ENCODE measurements around the gene EYA3. TPM values are rescaled to one million over a fixed set of nuclear protein-coding genes. Genes with fewer than 3 reads are reported as not detected.

EYA3 gene
- total RNA-seq, 3 donors from 2014 or later (not counting 1 experiment from before 2014, with no cell fraction given): 17.7 to 25.2 (median 19.1) TPM

DNA sequence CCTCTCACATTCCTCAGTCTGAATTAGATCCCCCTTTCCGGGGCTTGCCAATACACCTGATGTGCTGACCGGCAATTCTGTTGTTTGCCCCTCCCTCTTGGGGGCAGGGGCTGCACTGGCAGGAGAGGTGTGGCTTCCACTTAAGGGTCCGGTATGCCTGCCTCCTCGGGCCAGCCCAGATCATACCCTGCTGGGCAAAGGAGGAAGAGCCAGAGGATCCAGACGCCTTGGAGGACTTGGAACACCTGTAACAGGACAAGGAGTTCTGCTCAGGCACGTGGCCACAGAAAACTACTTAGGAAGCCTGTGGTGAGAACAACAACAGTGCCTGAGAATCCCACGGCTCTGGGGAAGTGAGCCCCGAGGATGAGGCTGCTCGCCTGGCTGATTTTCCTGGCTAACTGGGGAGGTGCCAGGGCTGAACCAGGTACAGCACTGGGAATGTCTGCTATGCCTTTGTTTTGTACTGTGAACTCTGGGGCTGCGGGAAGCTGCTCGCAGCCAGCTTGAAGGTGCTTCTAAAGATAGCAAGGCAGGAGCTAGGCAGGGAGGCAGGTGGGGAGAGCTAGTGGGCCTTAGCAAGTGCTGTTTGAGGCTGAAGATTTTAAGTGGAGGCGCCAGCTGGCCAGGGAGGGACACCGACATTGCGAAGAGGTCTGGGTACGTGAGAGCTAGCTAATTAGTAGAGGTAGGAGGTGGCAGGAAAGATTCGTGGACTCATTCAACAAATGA lies 153.4 kb downstream of the EYA3 start, which contains the start of gene SMPDL3B:
Gene SMPDL3B, plus strand, starts transcription at position 183 of the 732 bp plus-strand sequence. Its CDS starts 184 bp downstream, at position 367.
- H3K4me1 Mint-ChIP-seq: peaks cover 2 to 13% of the 10 kb centered on the region in 2 donors
- no peaks in the 10 kb centered on the region for H3K9me3 Mint-ChIP-seq
- peak within 1 kb of the TSS; percentile 47 for H3K4me3 Mint-ChIP-seq
- Histone ChIP-seq H3K27ac (ENCODE audit: low read length) (no peak within 1 kb of the TSS), H3K4me1 (ENCODE audit: control insufficient read depth, insufficient read depth, low read length) (peaks cover 13% of the 10 kb centered on the region), H3K27me3 (ENCODE audit: control insufficient read depth, insufficient read depth, low read length) (no peaks in the 10 kb centered on the region), H3K36me3 (ENCODE audit: control insufficient read depth, insufficient read depth, low read length) (no peaks in the 10 kb centered on the region), H3K4me3 (ENCODE audit: low read length) (no peak within 1 kb of the TSS), H3K9me3 (ENCODE audit: control insufficient read depth, insufficient read depth, low read length) (no peaks in the 10 kb centered on the region)
- intact Hi-C loops (cut with micrococcal nuclease): no loop called here
- no peaks in the 10 kb centered on the region for H3K36me3 Mint-ChIP-seq
- WGBS (ENCODE audit: insufficient coverage): 5% methylated on average over 16 of the region's 16 CpGs
- peak in 1 of 2 donors; percentile 25 for DNase-seq
- TF ChIP-seq, protein P1, sequence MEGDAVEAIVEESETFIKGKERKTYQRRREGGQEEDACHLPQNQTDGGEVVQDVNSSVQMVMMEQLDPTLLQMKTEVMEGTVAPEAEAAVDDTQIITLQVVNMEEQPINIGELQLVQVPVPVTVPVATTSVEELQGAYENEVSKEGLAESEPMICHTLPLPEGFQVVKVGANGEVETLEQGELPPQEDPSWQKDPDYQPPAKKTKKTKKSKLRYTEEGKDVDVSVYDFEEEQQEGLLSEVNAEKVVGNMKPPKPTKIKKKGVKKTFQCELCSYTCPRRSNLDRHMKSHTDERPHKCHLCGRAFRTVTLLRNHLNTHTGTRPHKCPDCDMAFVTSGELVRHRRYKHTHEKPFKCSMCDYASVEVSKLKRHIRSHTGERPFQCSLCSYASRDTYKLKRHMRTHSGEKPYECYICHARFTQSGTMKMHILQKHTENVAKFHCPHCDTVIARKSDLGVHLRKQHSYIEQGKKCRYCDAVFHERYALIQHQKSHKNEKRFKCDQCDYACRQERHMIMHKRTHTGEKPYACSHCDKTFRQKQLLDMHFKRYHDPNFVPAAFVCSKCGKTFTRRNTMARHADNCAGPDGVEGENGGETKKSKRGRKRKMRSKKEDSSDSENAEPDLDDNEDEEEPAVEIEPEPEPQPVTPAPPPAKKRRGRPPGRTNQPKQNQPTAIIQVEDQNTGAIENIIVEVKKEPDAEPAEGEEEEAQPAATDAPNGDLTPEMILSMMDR (IDR thresholded peaks at IDR 0.05): no peak
- H3K27me3 Mint-ChIP-seq (ENCODE audit: low read depth in 2 of 2): peaks cover 11 to 19% of the 10 kb centered on the region in 2 donors
- peak in 1 of 3 donors; percentile 37 for ATAC-seq
- peak within 1 kb of the TSS in 1 of 2 donors; percentile 9 for H3K27ac Mint-ChIP-seq

DNA sequence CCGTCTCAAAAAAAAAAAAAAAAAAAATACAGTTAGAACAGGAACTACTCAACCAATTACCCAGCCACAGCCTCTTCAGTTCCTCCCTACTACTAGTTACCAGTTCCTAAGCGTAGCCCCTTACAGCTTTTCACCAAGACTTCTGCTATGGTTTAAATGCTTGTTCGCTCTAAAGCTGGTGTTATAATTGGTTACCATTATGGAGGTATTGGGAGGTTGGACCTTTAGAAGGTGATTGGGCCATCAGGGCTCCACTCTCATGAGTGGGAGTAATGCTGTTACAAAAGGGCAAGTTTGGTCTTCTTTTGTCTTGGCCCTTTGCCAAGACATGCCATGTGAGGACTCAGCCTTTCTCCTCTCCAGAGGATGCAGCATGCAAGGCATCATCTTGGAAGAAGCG lies 156.7 kb downstream of the EYA3 start:
- no peaks in the 10 kb centered on the region for H3K9me3 Mint-ChIP-seq
- peaks cover 11 to 19% of the 10 kb centered on the region in 2 donors for H3K27me3 Mint-ChIP-seq (ENCODE audit: low read depth in 2 of 2)
- TF ChIP-seq, protein P1 (IDR thresholded peaks at IDR 0.05): no peak
- DNase-seq (no peak), ATAC-seq (no peak)
- no peaks in the 10 kb centered on the region for H3K36me3 Mint-ChIP-seq
- intact Hi-C loops (cut with micrococcal nuclease): no loop called here
- no peak overlapping the region for H3K4me3 Mint-ChIP-seq
- Histone ChIP-seq H3K27me3 (ENCODE audit: control insufficient read depth, insufficient read depth, low read length) (no peaks in the 10 kb centered on the region), H3K27ac (ENCODE audit: low read length) (no peak overlapping the region), H3K36me3 (ENCODE audit: control insufficient read depth, insufficient read depth, low read length) (no peaks in the 10 kb centered on the region), H3K4me1 (ENCODE audit: control insufficient read depth, insufficient read depth, low read length) (peaks cover 12% of the 10 kb centered on the region), H3K9me3 (ENCODE audit: control insufficient read depth, insufficient read depth, low read length) (no peaks in the 10 kb centered on the region), H3K4me3 (ENCODE audit: low read length) (no peak overlapping the region)
- H3K4me1 Mint-ChIP-seq: peaks cover 0 to 12% of the 10 kb centered on the region in 2 donors
- 69% methylated on average over 3 of the region's 4 CpGs for WGBS (ENCODE audit: insufficient coverage)
- H3K27ac Mint-ChIP-seq: no peak overlapping the region

DNA sequence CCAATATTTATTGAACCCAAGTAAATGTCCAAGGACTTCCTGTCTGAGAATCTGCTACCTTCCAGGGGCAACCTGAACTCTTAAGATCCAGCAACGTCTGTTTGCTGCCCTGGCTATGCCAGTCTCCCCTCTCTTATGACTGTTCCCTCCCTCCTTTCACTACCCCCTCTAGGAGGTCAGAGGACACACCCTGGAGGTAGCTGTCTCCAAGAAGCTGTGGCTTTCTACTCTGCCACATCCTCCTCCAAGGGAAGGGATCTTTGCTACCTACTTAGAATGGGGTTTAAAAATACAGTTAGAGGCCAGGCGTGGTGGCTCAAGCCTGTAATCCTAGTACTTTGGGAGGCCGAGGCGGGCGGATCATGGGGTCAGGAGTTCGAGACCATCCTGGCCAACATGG lies 157.2 kb downstream of the EYA3 start:
- 93% methylated on average over 6 of the region's 6 CpGs for WGBS (ENCODE audit: insufficient coverage)
- H3K27me3 Mint-ChIP-seq (ENCODE audit: low read depth in 2 of 2): peaks cover 11 to 19% of the 10 kb centered on the region in 2 donors
- peaks cover 0 to 12% of the 10 kb centered on the region in 2 donors for H3K4me1 Mint-ChIP-seq
- ATAC-seq (no peak), DNase-seq (no peak)
- TF ChIP-seq, protein P1 (IDR thresholded peaks at IDR 0.05): no peak
- H3K4me1 ChIP-seq (ENCODE audit: control insufficient read depth, insufficient read depth, low read length): peaks cover 12% of the 10 kb centered on the region
- no peaks in the 10 kb centered on the region for H3K36me3 Mint-ChIP-seq
- no peaks in the 10 kb centered on the region for H3K27me3 ChIP-seq (ENCODE audit: control insufficient read depth, insufficient read depth, low read length)
- no peaks in the 10 kb centered on the region for H3K9me3 ChIP-seq (ENCODE audit: control insufficient read depth, insufficient read depth, low read length)
- H3K27ac Mint-ChIP-seq: no peak overlapping the region
- no peak overlapping the region for H3K27ac ChIP-seq (ENCODE audit: low read length)
- intact Hi-C loops (cut with micrococcal nuclease): no loop called here
- H3K4me3 Mint-ChIP-seq: no peak overlapping the region
- H3K4me3 ChIP-seq (ENCODE audit: low read length): no peak overlapping the region
- H3K36me3 ChIP-seq (ENCODE audit: control insufficient read depth, insufficient read depth, low read length): no peaks in the 10 kb centered on the region
- no peaks in the 10 kb centered on the region for H3K9me3 Mint-ChIP-seq

All from natural killer cell (primary cell).